ENCODE measurements around the gene PAX9.

Gene PAX9

GRCh38 chr14:36656687-36657398, 4.8 kb upstream of the PAX9 start:
- peak; percentile 87 for DNase-seq

DNA sequence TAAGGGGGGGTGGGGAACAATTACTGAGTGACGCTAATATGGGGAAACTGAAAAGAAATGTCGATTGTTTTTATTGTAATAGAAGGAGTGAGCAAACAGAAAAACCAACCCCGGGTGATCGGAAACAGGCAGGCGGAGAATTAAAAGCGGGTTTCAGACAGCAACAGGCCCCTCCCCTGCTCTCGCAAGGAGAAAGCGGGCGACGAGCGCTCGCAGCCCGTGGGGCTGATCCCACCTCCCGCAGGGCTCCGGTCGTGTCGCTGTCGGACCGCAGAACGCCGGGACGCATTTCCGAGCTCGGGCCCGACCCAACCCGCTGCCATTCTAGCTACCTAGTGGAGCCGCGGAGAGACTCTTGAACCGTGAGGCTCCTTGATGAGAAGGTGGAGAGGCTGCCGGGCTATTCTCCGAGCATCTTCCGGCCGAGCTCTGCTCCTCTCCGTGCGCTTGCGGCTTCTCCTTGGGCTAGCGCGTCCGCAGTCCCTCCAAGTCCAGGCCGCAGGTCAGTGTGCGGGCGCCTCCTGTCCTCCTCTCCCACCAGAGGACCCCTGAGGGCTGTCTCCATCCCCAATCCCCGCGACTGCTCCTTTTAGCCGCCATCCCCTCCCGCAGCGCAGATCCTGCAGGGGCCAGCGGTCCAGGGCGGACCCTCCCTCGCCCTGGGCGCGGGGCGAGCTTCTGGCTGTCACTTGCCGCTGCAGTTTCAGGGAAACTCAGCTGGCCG, 4.1 kb upstream of the PAX9 start:
- DNase-seq = peak; percentile 90

GRCh38 chr14:36658123-36659009, 3.3 kb upstream of the PAX9 start:
- DNase-seq = peak; percentile 96

DNA sequence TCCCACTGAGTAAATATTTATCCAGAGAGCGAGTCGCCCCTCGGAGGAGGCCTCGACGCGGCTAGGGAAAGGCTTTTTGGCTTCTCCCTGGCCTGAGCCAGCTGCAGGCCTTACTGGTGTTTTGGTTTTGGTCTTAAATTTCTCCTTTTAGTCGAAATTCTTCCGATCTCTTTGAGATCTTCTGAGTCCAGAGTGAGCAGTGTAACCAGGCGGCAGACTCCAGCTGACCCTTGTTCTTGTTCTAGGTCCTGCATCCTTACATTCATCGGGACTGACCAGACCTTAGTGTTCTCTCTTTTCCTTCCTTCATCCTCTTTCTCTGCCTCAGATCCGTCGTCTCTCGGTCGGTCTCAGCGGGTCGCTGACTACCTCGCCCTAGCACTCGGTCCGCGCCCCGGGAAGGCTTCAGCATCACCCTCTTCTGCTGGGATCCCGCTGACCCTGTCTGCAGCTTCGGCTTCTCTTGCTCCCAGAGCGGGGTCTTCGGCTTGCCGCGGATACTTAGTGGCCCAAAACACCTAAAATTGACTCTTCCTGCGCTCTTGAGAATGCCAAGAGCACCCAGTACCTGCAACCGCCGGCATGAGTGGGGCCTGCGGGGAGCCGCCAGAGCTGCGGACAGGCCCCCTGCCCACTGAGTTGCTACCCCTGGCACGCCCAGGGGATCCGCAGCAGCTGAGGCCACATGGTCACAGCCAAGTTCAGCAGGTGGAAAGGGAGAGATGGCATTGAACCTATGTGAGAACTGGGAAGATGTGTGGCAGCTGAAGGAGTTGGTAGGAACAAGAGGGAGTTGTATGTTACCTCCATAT, 2.4 kb upstream of the PAX9 start:
- DNase-seq = no peak

- DNase-seq = peak; percentile 58
Measured at GRCh38 chr14:36659822-36660735, 1.6 kb upstream of the PAX9 start.

- DNase-seq = peak; percentile 91
Measured at GRCh38 chr14:36660736-36661505, 739 bp upstream of the PAX9 start.

DNA sequence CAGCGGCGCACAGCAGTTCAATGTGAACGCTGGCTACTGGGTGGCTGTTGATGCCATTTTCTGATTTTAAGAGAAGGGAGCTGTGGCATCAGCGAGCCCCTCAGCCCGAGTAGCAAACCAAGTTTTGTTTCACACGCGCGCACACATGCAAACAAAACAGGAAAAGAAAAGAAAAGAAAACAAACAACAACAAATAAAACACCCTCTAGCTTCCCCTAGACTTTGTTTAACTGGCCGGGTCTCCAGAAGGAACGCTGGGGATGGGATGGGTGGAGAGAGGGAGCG, 540 bp downstream of the PAX9 start:
- no peak for DNase-seq

- peak; percentile 81 for DNase-seq
Measured at GRCh38 chr14:36662543-36663403, 1.1 kb downstream of the PAX9 start.

DNA sequence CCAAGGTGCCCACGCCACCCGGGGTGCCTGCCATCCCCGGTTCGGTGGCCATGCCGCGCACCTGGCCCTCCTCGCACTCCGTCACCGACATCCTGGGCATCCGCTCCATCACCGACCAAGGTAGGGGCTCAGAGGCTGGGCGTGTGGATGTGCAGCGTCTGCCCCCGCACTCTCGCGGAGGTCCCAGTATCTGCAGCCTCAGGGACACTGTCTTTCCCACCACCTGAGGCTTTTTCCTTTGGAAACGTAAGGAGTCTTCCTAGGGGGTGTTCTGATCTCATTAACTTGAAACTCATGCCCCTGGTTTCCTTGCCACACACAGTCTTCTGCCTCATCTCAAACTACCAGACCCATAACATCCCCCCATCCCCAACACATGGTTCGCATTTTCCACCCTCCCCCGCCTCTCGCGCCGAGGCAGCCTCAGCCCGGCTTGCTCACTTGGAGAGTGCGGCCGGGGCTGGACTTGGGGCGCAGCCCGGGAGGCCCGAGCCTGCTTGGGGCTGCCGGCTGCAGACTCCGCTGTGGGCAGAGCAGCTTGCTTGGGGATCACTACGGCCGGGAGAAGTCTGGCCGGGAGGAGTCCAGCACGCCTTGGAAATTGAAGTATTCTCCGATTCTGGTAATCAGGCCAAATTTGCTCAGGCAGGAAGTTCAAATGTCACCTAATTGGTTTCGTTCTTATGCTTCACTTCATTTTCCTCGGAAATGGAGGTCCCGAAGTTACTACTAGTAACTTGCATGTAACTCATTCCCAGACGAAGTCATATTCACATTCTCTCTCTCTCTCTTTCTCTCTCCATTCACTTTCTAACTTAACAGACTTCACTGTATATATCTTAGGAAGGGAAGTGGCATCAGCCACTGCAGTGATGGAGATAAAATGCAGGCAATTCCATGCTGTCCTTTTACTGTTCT, 2.0 kb downstream of the PAX9 start:
- peak; percentile 83 for DNase-seq

DNA sequence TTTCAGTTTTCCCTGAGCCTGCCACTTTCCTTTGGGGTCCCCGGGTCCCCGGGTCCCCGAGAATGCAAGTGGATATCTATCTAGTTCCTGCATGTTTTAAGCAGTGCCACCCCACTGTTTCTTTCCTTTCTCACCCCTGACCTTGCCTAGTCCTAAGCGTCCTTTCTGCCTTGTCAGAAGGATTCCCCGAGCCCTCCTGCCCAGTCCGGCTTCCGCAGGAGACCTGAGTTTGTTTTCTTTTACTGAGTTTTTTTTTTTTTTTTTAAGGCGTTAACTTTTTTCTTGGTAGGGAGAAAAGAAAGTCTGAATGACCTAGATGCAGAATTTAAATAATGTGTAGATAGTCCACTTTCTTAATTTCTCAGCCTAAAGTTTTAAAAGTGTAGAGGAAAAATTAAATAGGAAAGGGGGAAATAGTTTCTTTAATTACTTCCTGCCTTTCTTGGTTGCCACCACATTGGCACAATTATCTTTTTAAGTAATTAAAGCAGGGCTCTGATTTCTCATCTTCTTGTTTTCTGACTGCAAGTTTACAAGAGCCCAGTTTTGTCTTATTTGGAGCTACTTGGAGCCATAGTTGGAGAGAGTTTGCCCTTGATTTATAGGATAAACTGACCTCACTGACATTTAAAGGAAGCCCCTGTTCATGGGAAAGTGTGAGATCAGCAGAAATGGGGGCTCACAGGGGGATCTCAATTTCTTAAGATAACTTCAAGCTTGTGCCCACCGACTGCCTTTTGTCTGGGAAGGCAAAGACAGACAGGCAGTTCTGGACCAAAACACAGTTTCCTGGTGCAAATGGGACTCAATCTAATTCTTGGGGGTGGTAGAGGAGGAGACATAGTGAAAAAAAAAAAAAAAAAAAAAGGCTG, 2.9 kb downstream of the PAX9 start:
- peak; percentile 43 for DNase-seq

GRCh38 chr14:36665887-36666415, 4.3 kb downstream of the PAX9 start:
- peak; percentile 86 for DNase-seq

- no peak for DNase-seq
Measured at GRCh38 chr14:36666416-36667206, 5.0 kb downstream of the PAX9 start.

- DNase-seq = no peak
Measured at GRCh38 chr14:36667679-36668078, 6.0 kb downstream of the PAX9 start.

DNA sequence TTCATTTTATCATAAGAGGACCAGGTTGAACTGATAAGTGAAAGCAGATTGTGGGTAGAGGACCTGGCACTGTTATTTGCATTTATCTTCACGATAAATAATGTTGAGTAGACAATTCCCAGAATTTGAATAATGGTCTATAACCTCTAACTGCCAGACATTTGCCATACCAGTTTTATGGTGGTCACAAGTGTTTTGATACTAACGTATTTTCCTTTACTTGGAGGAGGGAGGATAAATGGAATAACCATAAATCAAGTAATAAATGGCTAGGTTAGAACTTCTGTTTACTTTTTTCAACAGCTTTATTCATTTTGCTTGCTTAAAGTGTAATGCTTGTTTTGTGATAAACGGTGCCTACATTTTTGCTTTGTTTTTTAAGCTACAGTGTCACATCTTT, 9.5 kb downstream of the PAX9 start:
- DNase-seq = peak; percentile 90

DNA sequence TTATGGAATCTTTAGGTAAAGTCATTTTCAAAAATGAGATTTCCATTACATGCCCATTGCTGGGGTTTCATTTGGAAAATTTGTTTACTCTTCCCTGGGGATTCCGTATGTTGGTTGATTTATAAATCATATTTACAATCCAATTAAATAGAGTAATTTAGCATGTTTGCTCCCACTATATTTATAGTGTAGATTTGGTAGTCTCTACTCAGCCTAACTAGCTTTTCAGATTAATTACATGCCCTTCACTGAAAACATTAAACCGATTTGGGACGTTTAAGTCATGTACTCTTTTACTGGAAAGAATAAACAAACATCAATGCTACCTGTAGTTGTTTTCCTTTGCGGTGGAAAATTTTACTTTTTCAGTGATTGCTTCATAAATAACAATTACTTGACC, 10.4 kb downstream of the PAX9 start:
- DNase-seq = peak; percentile 95

- DNase-seq = no peak
Measured at GRCh38 chr14:36674659-36675058, 13.0 kb downstream of the PAX9 start.

- DNase-seq = no peak
Measured at GRCh38 chr14:36675581-36675980, 13.9 kb downstream of the PAX9 start.

All from NCI-H69 (cell line).